ENCODE results near the gene EML6. TPM values are rescaled to one million over a fixed set of nuclear protein-coding genes. Genes with fewer than 3 reads are reported as not detected.

EML6 gene
- total and polyA plus RNA-seq, 2 of the 8 experiments (the other 6 are each of a cell fraction or from before 2014, with no cell fraction given), result 1.2 to 1.6 TPM

GRCh38 chr2:54927085-54927750 lies 203.8 kb downstream of the EML6 start (continued):
- no peak for TF ChIP-seq TBP (IDR thresholded peaks at IDR 0.05; ENCODE audit: low read depth, low read length)
